Measurements from ENCODE around the gene RNF223. TPM values are rescaled to one million over a fixed set of nuclear protein-coding genes. Genes with fewer than 3 reads are reported as not detected.

Gene RNF223
- total and polyA plus RNA-seq, 2 of the 8 experiments (the other 6 are each of a cell fraction or from before 2014, with no cell fraction given), result not detected

DNA sequence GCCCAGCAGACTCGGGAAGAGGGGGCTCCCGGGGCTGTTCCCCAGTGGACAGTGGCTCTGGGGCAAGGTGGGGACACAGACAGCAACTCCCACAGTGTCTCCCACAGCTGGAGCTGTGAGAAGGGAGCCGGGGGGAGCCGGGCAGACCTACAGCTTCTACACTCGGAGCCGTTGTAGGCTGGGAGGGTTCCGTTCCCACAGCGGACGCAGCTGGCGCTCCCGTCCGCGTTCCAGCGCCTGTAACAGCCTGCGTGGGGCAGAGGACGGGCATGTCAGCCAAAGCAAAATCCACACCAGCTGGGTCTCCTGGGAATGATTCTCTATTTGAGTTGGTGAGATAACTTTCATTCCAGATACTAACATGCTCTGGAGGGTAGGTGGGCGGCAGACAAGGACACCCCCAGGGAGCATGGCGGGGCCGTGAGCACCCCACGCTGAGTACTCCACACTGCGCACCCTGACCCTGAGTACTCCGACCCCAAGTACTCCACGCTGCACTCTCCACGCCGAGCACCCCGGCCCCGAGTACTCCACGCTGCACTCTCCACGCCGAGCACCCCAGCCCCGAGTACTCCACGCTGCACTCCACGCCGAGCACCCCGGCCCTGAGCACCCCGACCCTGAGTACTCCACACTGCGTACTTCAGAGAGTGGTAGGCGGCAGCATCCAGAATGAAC lies 13.4 kb upstream of the RNF223 start (continued):
- TF ChIP-seq BCL11A (IDR thresholded peaks at IDR 0.05; ENCODE audit: low read depth in 2 of 2, low read length in 2 of 2), result no peak
- no peak for TF ChIP-seq TBP (IDR thresholded peaks at IDR 0.05; ENCODE audit: low read depth, low read length)
- no peak for TF ChIP-seq GTF2F1 (IDR thresholded peaks at IDR 0.05; ENCODE audit: borderline replicate concordance, low read depth, low read length)
- no peak for TF ChIP-seq GABPA (IDR thresholded peaks at IDR 0.05; ENCODE audit: borderline replicate concordance, insufficient read depth, low read length)
- no peak for TF ChIP-seq FOSL1 (IDR thresholded peaks at IDR 0.05; ENCODE audit: insufficient read depth, low read depth, low read length)
- TF ChIP-seq HDAC6 (IDR thresholded peaks at IDR 0.05; ENCODE audit: low read depth, low read length), result no peak

Data from H1 (cell line).